ENCODE results near the gene NT5DC2. TPM values are rescaled to one million over a fixed set of nuclear protein-coding genes. Genes with fewer than 3 reads are reported as not detected.

NT5DC2 gene
- total and polyA plus RNA-seq, 2 of the 8 experiments (the other 6 are each of a cell fraction or from before 2014, with no cell fraction given): 331 to 477 TPM

- Histone ChIP-seq H3K14ac (ENCODE audit: insufficient read length) (no peak overlapping the region), H3K23me2 (ENCODE audit: low read depth, low read length) (peaks cover 19% of the 10 kb centered on the region; the same call in 1 of the 2 replicates), H3K27ac (ENCODE audit: low read depth, low read length) (no peak overlapping the region), H4K20me1 (replicated peaks in 1 of 2; ENCODE audit: control insufficient read depth in 1 of 2, insufficient read depth in 2 of 2, low read length in 2 of 2) (peaks cover 14 to 34% of the 10 kb centered on the region in 2 experiments), H3K27me3 (replicated peaks in 1 of 4; ENCODE audit: control insufficient read depth in 3 of 4, extremely low read depth in 1 of 4, insufficient read depth in 3 of 4, low read length in 3 of 4) (no peaks in the 10 kb centered on the region), H3K56ac (replicated peaks; ENCODE audit: insufficient read length, low read depth, low read length) (no peak overlapping the region), H4K91ac (replicated peaks; ENCODE audit: insufficient read length, low read length) (no peak overlapping the region), H3K23ac (ENCODE audit: insufficient read length) (no peak overlapping the region), H3K9ac (replicated peaks in 1 of 4; ENCODE audit: extremely low read depth in 1 of 4, low read depth in 3 of 4, low read length in 3 of 4) (no peak overlapping the region; a peak in 3 of 7 replicates), H3K79me1 (ENCODE audit: low read depth, low read length) (peaks cover 33% of the 10 kb centered on the region), H3K18ac (ENCODE audit: extremely low read depth, low read length) (no peak overlapping the region), H3K9me3 (ENCODE audit: insufficient read depth in 2 of 2, low read depth in 1 of 2, low read length in 1 of 2) (no peaks in the 10 kb centered on the region), H3K4me2 (ENCODE audit: insufficient read depth in 1 of 2, low read depth in 2 of 2, low read length in 2 of 2) (peak overlapping the region; percentile 89), H3K4me1 (replicated peaks in 1 of 4; ENCODE audit: control insufficient read depth in 3 of 4, insufficient read depth in 4 of 4, low read length in 3 of 4) (peaks cover 0 to 22% (median 14%) of the 10 kb centered on the region in 4 experiments; a peak in 6 of 7 replicates), H2BK15ac (ENCODE audit: low read length) (no peak overlapping the region), H4K5ac (ENCODE audit: insufficient read length, low read depth, low read length) (no peak overlapping the region), H2AFZ (ENCODE audit: low read length) (no peak overlapping the region), H2AK5ac (ENCODE audit: low read depth, low read length) (no peak overlapping the region), H2BK120ac (replicated peaks; ENCODE audit: low read depth, low read length) (no peak overlapping the region), H3K79me2 (ENCODE audit: control insufficient read depth in 1 of 2, insufficient read depth in 2 of 2, low read length in 2 of 2) (peaks cover 0 to 39% of the 10 kb centered on the region in 2 experiments; a peak in 2 of 4 replicates), H2BK12ac (ENCODE audit: low read depth, low read length) (0 out of 2 replicates have a peak overlapping the region, but pooled peaks have one; percentile 39), H4K8ac (ENCODE audit: extremely low read depth, insufficient read depth, low read length) (peak overlapping the region; percentile 7; the same call in 1 of the 2 replicates), H3K4me3 (ENCODE audit: extremely low read depth in 1 of 4, insufficient read depth in 2 of 4, low read depth in 3 of 4, low read length in 4 of 4) (peak overlapping the region; percentile 61 to 84 (median 66)), H3K36me3 (ENCODE audit: control insufficient read depth in 2 of 4, insufficient read depth in 4 of 4, low read length in 3 of 4) (peaks cover 18 to 29% (median 23%) of the 10 kb centered on the region in 4 experiments), H2BK20ac (ENCODE audit: low read length) (no peak overlapping the region), H3K4ac (replicated peaks; ENCODE audit: insufficient read length, low read depth, low read length) (no peak overlapping the region), H2BK5ac (ENCODE audit: low read depth, low read length) (peak overlapping the region; percentile 52; the same call in 1 of the 2 replicates)
- WGBS, 2 experiments (ENCODE audit: extremely low coverage in 1 of 2, insufficient coverage in 1 of 2, insufficient read length in 1 of 2, insufficient replicate concordance in 2 of 2, low coverage in 1 of 2, low lambda C conversion rate in 2 of 2, missing lambda C conversion rate in 1 of 2): 94% methylated on average over 14 of the region's 14 CpGs; no CpG with 5 or more reads in 1 of the 2 experiments
- TF ChIP-seq NANOG (IDR thresholded peaks at IDR 0.05; ENCODE audit: insufficient read depth, low read depth, low read length, poor library complexity, severe bottlenecking) (no peak), KDM5A (IDR thresholded peaks at IDR 0.05; ENCODE audit: low read length) (no peak), CTCF (IDR thresholded peaks at IDR 0.05; ENCODE audit: control extremely low read depth in 1 of 3, insufficient read depth in 1 of 3, low read depth in 1 of 3, low read length in 3 of 3) (no peak), FOSL1 (IDR thresholded peaks at IDR 0.05; ENCODE audit: insufficient read depth, low read depth, low read length) (no peak), TBP (IDR thresholded peaks at IDR 0.05; ENCODE audit: low read depth, low read length) (no peak)
- FAIRE-seq: no peak
- ChIA-PET CTCF (ENCODE audit: partially characterized antibody) (interaction anchor here (1.0 kb wide), 1 partner anchor 29 kb away, joined by 3 read pairs; no protein-coding TSS in a partner anchor), POLR2A (ENCODE audit: partially characterized antibody) (interaction anchor here (1.1 to 3.0 kb wide), 5 partner anchors 8 to 21 kb away, joined by 4 to 25 read pairs (median 5); no protein-coding TSS in a partner anchor)
- DNase-seq (ENCODE audit: low read depth in 1 of 2, low spot score in 2 of 2): no peak
Observed at GRCh38 chr3:52531860-52532516, 1.7 kb downstream of the NT5DC2 start.
